ENCODE results near the gene SYDE2. TPM values are rescaled to one million over a fixed set of nuclear protein-coding genes. Genes with fewer than 3 reads are reported as not detected.

The SYDE2 gene
- total and polyA plus RNA-seq, 9 of the 15 experiments (the other 6 are each of a cell fraction or from before 2014, with no cell fraction given): 0.39 to 8.7 (median 4.5) TPM

DNA sequence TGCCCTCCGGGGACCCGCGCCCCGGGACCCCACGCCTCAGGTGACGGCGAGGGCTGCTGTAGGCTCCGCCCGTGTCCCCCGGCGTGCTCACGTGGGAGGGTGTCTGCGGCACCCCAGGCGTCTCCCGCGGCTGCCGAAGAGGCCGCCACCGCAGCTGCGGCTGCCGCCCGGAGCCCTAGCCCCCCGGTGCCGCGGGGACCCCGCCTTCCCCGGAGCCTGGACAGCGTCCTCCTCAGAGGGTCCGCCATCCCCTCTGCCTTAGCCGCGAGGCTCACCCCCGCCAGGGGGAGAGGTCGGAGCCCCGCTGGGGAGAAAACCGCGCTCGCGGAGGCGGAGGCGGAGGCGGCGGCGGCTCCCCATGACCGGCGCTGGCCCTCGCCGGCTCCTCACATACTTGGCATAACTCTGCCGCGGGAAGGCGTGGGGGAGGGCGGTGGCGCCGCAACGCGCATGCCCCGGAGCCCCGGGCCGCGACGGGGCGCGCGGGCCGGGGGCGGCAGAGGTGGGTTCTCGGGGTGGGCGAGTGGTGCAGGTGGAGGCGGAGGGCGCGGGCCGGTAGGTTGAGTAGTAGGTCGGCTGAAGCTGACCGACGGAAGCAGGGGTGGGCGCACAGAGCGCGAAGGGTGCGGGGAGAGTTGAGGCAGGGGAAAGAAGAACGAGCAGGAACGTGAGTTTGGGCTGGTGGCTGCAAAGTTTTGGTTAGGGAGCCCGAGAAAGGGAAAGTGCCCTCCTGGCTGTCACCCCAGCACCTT, 700 bp upstream of the SYDE2 start (continued):
- TF ChIP-seq, protein P1, sequence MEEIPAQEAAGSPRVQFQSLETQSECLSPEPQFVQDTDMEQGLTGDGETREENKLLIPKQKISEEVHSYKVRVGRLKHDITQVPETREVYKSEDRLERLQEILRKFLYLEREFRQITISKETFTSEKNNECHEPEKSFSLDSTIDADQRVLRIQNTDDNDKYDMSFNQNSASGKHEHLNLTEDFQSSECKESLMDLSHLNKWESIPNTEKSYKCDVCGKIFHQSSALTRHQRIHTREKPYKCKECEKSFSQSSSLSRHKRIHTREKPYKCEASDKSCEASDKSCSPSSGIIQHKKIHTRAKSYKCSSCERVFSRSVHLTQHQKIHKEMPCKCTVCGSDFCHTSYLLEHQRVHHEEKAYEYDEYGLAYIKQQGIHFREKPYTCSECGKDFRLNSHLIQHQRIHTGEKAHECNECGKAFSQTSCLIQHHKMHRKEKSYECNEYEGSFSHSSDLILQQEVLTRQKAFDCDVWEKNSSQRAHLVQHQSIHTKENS (CRISPR knock-in tag; IDR thresholded peaks at IDR 0.05): no peak
- no peak for TF ChIP-seq SMARCE1 (IDR thresholded peaks at IDR 0.05)
- no peak for TF ChIP-seq ARID2 (IDR thresholded peaks at IDR 0.05)
- TF ChIP-seq, protein P2, sequence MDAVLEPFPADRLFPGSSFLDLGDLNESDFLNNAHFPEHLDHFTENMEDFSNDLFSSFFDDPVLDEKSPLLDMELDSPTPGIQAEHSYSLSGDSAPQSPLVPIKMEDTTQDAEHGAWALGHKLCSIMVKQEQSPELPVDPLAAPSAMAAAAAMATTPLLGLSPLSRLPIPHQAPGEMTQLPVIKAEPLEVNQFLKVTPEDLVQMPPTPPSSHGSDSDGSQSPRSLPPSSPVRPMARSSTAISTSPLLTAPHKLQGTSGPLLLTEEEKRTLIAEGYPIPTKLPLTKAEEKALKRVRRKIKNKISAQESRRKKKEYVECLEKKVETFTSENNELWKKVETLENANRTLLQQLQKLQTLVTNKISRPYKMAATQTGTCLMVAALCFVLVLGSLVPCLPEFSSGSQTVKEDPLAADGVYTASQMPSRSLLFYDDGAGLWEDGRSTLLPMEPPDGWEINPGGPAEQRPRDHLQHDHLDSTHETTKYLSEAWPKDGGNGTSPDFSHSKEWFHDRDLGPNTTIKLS (IDR thresholded peaks at IDR 0.05; ENCODE audit: borderline replicate concordance, low read depth): no peak
- TF ChIP-seq, protein P3, sequence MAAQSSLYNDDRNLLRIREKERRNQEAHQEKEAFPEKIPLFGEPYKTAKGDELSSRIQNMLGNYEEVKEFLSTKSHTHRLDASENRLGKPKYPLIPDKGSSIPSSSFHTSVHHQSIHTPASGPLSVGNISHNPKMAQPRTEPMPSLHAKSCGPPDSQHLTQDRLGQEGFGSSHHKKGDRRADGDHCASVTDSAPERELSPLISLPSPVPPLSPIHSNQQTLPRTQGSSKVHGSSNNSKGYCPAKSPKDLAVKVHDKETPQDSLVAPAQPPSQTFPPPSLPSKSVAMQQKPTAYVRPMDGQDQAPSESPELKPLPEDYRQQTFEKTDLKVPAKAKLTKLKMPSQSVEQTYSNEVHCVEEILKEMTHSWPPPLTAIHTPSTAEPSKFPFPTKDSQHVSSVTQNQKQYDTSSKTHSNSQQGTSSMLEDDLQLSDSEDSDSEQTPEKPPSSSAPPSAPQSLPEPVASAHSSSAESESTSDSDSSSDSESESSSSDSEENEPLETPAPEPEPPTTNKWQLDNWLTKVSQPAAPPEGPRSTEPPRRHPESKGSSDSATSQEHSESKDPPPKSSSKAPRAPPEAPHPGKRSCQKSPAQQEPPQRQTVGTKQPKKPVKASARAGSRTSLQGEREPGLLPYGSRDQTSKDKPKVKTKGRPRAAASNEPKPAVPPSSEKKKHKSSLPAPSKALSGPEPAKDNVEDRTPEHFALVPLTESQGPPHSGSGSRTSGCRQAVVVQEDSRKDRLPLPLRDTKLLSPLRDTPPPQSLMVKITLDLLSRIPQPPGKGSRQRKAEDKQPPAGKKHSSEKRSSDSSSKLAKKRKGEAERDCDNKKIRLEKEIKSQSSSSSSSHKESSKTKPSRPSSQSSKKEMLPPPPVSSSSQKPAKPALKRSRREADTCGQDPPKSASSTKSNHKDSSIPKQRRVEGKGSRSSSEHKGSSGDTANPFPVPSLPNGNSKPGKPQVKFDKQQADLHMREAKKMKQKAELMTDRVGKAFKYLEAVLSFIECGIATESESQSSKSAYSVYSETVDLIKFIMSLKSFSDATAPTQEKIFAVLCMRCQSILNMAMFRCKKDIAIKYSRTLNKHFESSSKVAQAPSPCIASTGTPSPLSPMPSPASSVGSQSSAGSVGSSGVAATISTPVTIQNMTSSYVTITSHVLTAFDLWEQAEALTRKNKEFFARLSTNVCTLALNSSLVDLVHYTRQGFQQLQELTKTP (IDR thresholded peaks at IDR 0.05; ENCODE audit: low read depth in 1 of 2, partially characterized antibody in 2 of 2): no peak
- TF ChIP-seq ZNF263 (CRISPR knock-in tag; IDR thresholded peaks at IDR 0.05; ENCODE audit: borderline replicate concordance): 0 out of 2 replicates have a peak, but pooled peaks have one; percentile 74
- TF ChIP-seq NR2C2 (CRISPR knock-in tag; IDR thresholded peaks at IDR 0.05): no peak
- no peak for TF ChIP-seq NR2C2 (tag; IDR thresholded peaks at IDR 0.05)
- TF ChIP-seq TEAD4 (IDR thresholded peaks at IDR 0.05; ENCODE audit: low read length): peak; percentile 83
- TF ChIP-seq TEAD4 (CRISPR knock-in tag; IDR thresholded peaks at IDR 0.05; ENCODE audit: borderline replicate concordance): peak; percentile 96
- TF ChIP-seq MCM2 (IDR thresholded peaks at IDR 0.05; ENCODE audit: low read depth): no peak
- no peak for TF ChIP-seq MEF2D (tag; conservative IDR thresholded peaks at IDR 0.05; ENCODE audit: low read depth)
- TF ChIP-seq ZFP30 (CRISPR knock-in tag; IDR thresholded peaks at IDR 0.05; ENCODE audit: borderline replicate concordance): no peak
- no peak for TF ChIP-seq FOXM1 (IDR thresholded peaks at IDR 0.05; ENCODE audit: low read depth)
- peak; percentile 19; the same call in 1 of the 2 replicates for TF ChIP-seq FOXM1 (CRISPR knock-in tag; IDR thresholded peaks at IDR 0.05; ENCODE audit: low read depth)
- TF ChIP-seq MED1 (CRISPR knock-in tag; IDR thresholded peaks at IDR 0.05; ENCODE audit: borderline replicate concordance): 0 out of 2 replicates have a peak, but pooled peaks have one; percentile 45
- 0 out of 2 replicates have a peak, but pooled peaks have one; percentile 60 for TF ChIP-seq POLR2A (conservative IDR thresholded peaks at IDR 0.05)
- peak; percentile 11 to 12; a peak in 2 of 4 replicates for TF ChIP-seq MAZ (CRISPR knock-in tag; conservative IDR thresholded peaks at IDR 0.05 in 1 of 2, IDR thresholded peaks at IDR 0.05 in 1 of 2)
- TF ChIP-seq TEAD1 (CRISPR knock-in tag; IDR thresholded peaks at IDR 0.05): peak; percentile 93 to 100
- no peak for TF ChIP-seq KAT8 (IDR thresholded peaks at IDR 0.05; ENCODE audit: low read depth)
- TF ChIP-seq TARDBP (IDR thresholded peaks at IDR 0.05): no peak
- no peak for TF ChIP-seq NELFE (IDR thresholded peaks at IDR 0.05; ENCODE audit: insufficient read depth, insufficient read length)
- TF ChIP-seq CBFA2T2 (conservative IDR thresholded peaks at IDR 0.05): no peak
